Liver (tissue), 9 donors: ENCODE results near the gene CHSY1. TPM values are rescaled to one million over a fixed set of nuclear protein-coding genes. Genes with fewer than 3 reads are reported as not detected.

Experiments
- DNase-seq: peaks from one replicate; pipeline ENCODE4 v3.0.0-alpha.2; 2017; ENCODE audit warnings: low spot score
- H3K27ac ChIP-seq, 2 donors: one replicate each; pipeline ENCODE4 v1.7.0; 2013; ENCODE audit warnings: inconsistent platforms in 2 of 2, low read length in 2 of 2, control low read depth in 1 of 2, low read depth in 1 of 2, mild to moderate bottlenecking in 1 of 2
- H3K27me3 ChIP-seq, 4 donors: one replicate each; pipeline versions ENCODE4 v1.6.1 to v1.7.0; 2013; ENCODE audit warnings: low read length in 3 of 4, inconsistent platforms in 1 of 4, mild to moderate bottlenecking in 1 of 4, moderate library complexity in 1 of 4; ENCODE audit not compliant: control insufficient read depth in 4 of 4, insufficient read depth in 4 of 4
- H3K36me3 ChIP-seq, 4 donors: one replicate each; pipeline versions ENCODE4 v1.6.1 to v1.7.0; 2013; ENCODE audit warnings: low read length in 3 of 4, mild to moderate bottlenecking in 3 of 4, low read depth in 1 of 4, moderate library complexity in 1 of 4; ENCODE audit not compliant: control insufficient read depth in 4 of 4, insufficient read depth in 3 of 4
- H3K4me1 ChIP-seq, 4 donors: one replicate each; pipeline versions ENCODE4 v1.6.1 to v1.7.0; 2013; ENCODE audit warnings: low read length in 3 of 4, mild to moderate bottlenecking in 3 of 4, moderate library complexity in 1 of 4; ENCODE audit not compliant: control insufficient read depth in 4 of 4, insufficient read depth in 4 of 4
- H3K4me3 ChIP-seq, 3 donors: one replicate each; pipeline versions ENCODE4 v1.6.1 to v1.7.0; 2013; ENCODE audit warnings: low read length in 3 of 3, control low read depth in 1 of 3, low read depth in 1 of 3, mild to moderate bottlenecking in 1 of 3
- H3K9ac ChIP-seq, 2 donors: one replicate each; pipeline ENCODE4 v1.7.0; 2013; ENCODE audit warnings: low read length in 2 of 2, mild to moderate bottlenecking in 2 of 2, moderate library complexity in 2 of 2, control low read depth in 1 of 2, low read depth in 1 of 2
- H3K9me3 ChIP-seq, 4 donors: one replicate each; pipeline versions ENCODE4 v1.6.1 to v1.7.0; 2013; ENCODE audit warnings: low read length in 3 of 4; ENCODE audit not compliant: control insufficient read depth in 4 of 4
- ATF3 ChIP-seq: IDR thresholded peaks from 2 replicates; pipeline ENCODE4 v1.6.1; 2016; ENCODE audit warnings: antibody characterized with exemption
- EGR1 ChIP-seq, 2 donors: IDR thresholded peaks; 2 replicates each; pipeline ENCODE4 v1.6.1; 2016 to 2018; ENCODE audit warnings: antibody characterized with exemption in 2 of 2, low read depth in 2 of 2
- FOXA2 ChIP-seq: IDR thresholded peaks from 2 replicates; pipeline ENCODE4 v1.6.1; 2016; ENCODE audit warnings: antibody characterized with exemption
- GABPA ChIP-seq, 2 donors: IDR thresholded peaks in 1 of 2; conservative IDR thresholded peaks in 1 of 2; 2 replicates each; pipeline ENCODE4 v1.6.1; 2016; ENCODE audit warnings: antibody characterized with exemption in 2 of 2, mild to moderate bottlenecking in 1 of 2, moderate library complexity in 1 of 2
- HNF4A ChIP-seq, 2 donors: conservative IDR thresholded peaks; 2 replicates each; pipeline ENCODE4 v1.6.1; 2016; ENCODE audit warnings: antibody characterized with exemption in 2 of 2, mild to moderate bottlenecking in 2 of 2
- HNF4G ChIP-seq: IDR thresholded peaks from 2 replicates; pipeline ENCODE4 v1.6.1; 2016; ENCODE audit warnings: antibody characterized with exemption
- JUND ChIP-seq, 2 donors: IDR thresholded peaks; 2 replicates each; pipeline ENCODE4 v1.6.1; 2016; ENCODE audit warnings: antibody characterized with exemption in 2 of 2
- MAX ChIP-seq: IDR thresholded peaks from 2 replicates; pipeline ENCODE4 v1.6.1; 2016; ENCODE audit warnings: antibody characterized with exemption
- NR2F2 ChIP-seq: IDR thresholded peaks from 2 replicates; pipeline ENCODE4 v1.6.1; 2016; ENCODE audit warnings: antibody characterized with exemption
- RXRA ChIP-seq, 2 donors: IDR thresholded peaks; 2 replicates each; pipeline ENCODE4 v1.6.1; 2017 to 2018; ENCODE audit warnings: antibody characterized with exemption in 2 of 2, mild to moderate bottlenecking in 1 of 2
- SP1 ChIP-seq: IDR thresholded peaks from 2 replicates; pipeline ENCODE4 v1.6.1; 2018; ENCODE audit warnings: antibody characterized with exemption, mild to moderate bottlenecking
- TAF1 ChIP-seq: conservative IDR thresholded peaks from 2 replicates; pipeline ENCODE4 v1.6.1; 2016; ENCODE audit warnings: antibody characterized with exemption, mild to moderate bottlenecking
- YY1 ChIP-seq: IDR thresholded peaks from 2 replicates; pipeline ENCODE4 v1.6.1; 2016; ENCODE audit warnings: antibody characterized with exemption, mild to moderate bottlenecking
- ZBTB33 ChIP-seq: IDR thresholded peaks from 2 replicates; pipeline ENCODE4 v1.6.1; 2016; ENCODE audit warnings: antibody characterized with exemption
- WGBS: extraction: QIAGEN DNeasy Blood & Tissue Kit; methylation state at CpG from one replicate; pipeline ENCODE4 v1.1.7; 2013; 5-methylcytosine and 5-hydroxymethylcytosine counted together
- polyA plus RNA-seq, 2 donors: library from polyadenylated mRNA; stranded (reverse) in 1 of 2; unstranded in 1 of 2; fragments of 200-250 nt in 1 of 2; fragments of >200 nt in 1 of 2; fragmentation: Nextera tagmentation in 1 of 2; extraction: Ambion mirVana in 1 of 2; gene quantifications; one replicate each; pipeline versions ENCODE4 v1.2.1 to v1.2.3, GENCODE V29; 2013 to 2015
- total RNA-seq, 2 donors: library from RNA; depleted of rRNA; stranded (reverse); fragments of >200 nt; gene quantifications; one replicate each; pipeline ENCODE4 v1.2.3, GENCODE V29; 2014
- TF ChIP-seq, protein P1 (sequence below): fragments of 150-350 bp; IDR thresholded peaks from 2 replicates; pipeline ENCODE4 v1.5.1; 2017; ENCODE audit warnings: improper control_type of control experiment, low read depth, low read length; ENCODE audit not compliant: missing input control
- donor health status: healthy.
- donor health status: healthy.
- donor health status: healthy.
- donor health status: healthy.
- donor health status: healthy.

Gene CHSY1
- total and polyA plus RNA-seq, 4 donors: 1.4 to 12.3 (median 6.6) TPM

DNA sequence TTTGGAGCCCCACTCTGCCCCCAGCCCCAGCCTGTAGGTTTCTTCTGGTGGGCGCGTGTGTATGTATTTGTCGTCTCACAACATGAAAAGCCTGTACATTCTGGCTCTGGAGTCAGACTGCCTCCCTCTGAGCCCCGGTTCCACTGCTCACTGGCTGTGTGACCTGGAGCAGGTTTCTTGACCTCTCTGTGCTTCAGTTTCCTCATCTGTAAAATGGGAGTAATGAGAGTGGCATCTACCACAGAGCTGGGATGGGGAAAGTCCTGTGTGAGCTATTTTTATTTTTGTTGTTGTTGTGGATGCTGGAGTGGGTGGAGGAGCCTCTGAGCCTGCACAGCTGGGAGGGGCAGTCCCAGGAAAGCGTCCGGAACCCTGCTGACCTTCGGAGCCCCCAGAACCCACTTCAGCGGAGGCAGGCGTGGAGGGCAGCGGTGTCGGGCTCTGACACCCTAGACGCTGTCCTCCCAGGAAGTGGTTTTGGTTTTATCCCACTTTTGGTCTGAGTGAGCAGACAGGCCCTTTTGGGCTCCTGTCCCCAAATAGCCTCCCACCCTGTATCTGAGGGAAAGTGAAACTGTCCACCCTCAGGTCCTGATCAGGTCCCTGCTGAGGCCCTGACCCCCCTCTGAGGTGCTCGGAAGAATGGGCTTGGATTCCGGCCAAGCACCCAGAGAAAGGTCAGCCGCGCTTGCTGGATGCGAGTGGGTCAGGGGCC, 103.5 kb downstream of the CHSY1 start (continued):
- TF ChIP-seq ZBTB33 (no peak), NR2F2 (no peak), HNF4G (no peak), EGR1 (IDR thresholded peaks at IDR 0.05; ENCODE audit: low read depth in 2 of 2) (no peak)
- TF ChIP-seq, protein P1, sequence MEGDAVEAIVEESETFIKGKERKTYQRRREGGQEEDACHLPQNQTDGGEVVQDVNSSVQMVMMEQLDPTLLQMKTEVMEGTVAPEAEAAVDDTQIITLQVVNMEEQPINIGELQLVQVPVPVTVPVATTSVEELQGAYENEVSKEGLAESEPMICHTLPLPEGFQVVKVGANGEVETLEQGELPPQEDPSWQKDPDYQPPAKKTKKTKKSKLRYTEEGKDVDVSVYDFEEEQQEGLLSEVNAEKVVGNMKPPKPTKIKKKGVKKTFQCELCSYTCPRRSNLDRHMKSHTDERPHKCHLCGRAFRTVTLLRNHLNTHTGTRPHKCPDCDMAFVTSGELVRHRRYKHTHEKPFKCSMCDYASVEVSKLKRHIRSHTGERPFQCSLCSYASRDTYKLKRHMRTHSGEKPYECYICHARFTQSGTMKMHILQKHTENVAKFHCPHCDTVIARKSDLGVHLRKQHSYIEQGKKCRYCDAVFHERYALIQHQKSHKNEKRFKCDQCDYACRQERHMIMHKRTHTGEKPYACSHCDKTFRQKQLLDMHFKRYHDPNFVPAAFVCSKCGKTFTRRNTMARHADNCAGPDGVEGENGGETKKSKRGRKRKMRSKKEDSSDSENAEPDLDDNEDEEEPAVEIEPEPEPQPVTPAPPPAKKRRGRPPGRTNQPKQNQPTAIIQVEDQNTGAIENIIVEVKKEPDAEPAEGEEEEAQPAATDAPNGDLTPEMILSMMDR: no peak

DNA sequence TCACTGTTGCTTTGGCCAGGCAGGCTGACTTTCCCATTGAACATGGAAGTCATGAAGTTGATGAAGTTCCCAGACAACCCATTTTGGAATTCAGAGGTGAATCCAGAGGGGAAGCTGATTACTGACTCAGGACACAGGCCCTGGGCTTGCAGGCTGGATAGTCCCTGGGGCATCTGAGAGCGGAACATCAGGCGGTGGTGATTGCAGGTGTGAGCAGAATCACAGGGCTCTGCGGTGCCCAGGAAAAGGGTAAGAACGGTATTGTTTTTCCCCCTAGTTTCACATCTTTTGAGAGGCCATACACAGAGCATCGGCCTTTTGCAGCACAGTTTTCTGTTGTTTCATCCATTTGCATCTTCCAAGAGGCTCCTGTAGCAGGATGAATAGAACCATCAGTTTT, 104.7 kb downstream of the CHSY1 start:
- TF ChIP-seq EGR1 (IDR thresholded peaks at IDR 0.05; ENCODE audit: low read depth in 2 of 2) (no peak), ATF3 (no peak), SP1 (no peak), JUND (IDR thresholded peaks at IDR 0.05) (no peak), HNF4G (no peak)
- TF ChIP-seq, protein P1: no peak
- no peaks in the 10 kb centered on the region for H3K27me3 ChIP-seq
- H3K4me3 ChIP-seq: no peak overlapping the region
- no peaks in the 10 kb centered on the region for H3K9me3 ChIP-seq
- no peak overlapping the region for H3K27ac ChIP-seq
- DNase-seq: no peak
- WGBS: 76% methylated on average over 5 of the region's 5 CpGs
- H3K36me3 ChIP-seq: no peaks in the 10 kb centered on the region
- no peak overlapping the region for H3K9ac ChIP-seq
- H3K4me1 ChIP-seq: peaks cover 0 to 3% (median 0%) of the 10 kb centered on the region in 4 donors

GRCh38 chr15:101146118-101146702, 105.6 kb downstream of the CHSY1 start:
- DNase-seq: no peak
- WGBS: 94% methylated on average over 8 of the region's 8 CpGs
- H3K36me3 ChIP-seq: no peaks in the 10 kb centered on the region
- H3K27ac ChIP-seq: no peak overlapping the region
- no peaks in the 10 kb centered on the region for H3K9me3 ChIP-seq
- no peaks in the 10 kb centered on the region for H3K27me3 ChIP-seq
- no peak overlapping the region for H3K9ac ChIP-seq
- no peak for TF ChIP-seq YY1
- TF ChIP-seq HNF4A (conservative IDR thresholded peaks at IDR 0.05): no peak
- no peak for TF ChIP-seq EGR1 (IDR thresholded peaks at IDR 0.05; ENCODE audit: low read depth in 2 of 2)
- TF ChIP-seq, protein P1: no peak
- no peak for TF ChIP-seq MAX
- TF ChIP-seq GABPA (IDR thresholded peaks at IDR 0.05 in 1 of 2, conservative IDR thresholded peaks at IDR 0.05 in 1 of 2): no peak
- no peak for TF ChIP-seq ATF3
- TF ChIP-seq RXRA (IDR thresholded peaks at IDR 0.05): no peak
- no peak for TF ChIP-seq HNF4G
- TF ChIP-seq TAF1: no peak
- TF ChIP-seq NR2F2: no peak
- TF ChIP-seq ZBTB33: no peak
- TF ChIP-seq FOXA2: no peak
- TF ChIP-seq SP1: no peak
- H3K4me1 ChIP-seq: peaks cover 0 to 3% (median 0%) of the 10 kb centered on the region in 4 donors
- H3K4me3 ChIP-seq: no peak overlapping the region
